IMR-90 (cell line): Measurements from ENCODE around the gene VPS41.

ENCODE experiments used
- POLR2A ChIP-seq: IDR thresholded peaks from 2 replicates; pipeline ENCODE4 v1.6.1; 2012; ENCODE audit warnings: mild to moderate bottlenecking, low read depth, low read length
- RAD21 ChIP-seq: IDR thresholded peaks from 2 replicates; pipeline ENCODE4 v1.6.1; 2012; ENCODE audit warnings: low read length, improper control_type of control experiment
- TF ChIP-seq, protein P1 (sequence below): conservative IDR thresholded peaks from 2 replicates; pipeline ENCODE4 v1.5.1; 2012; ENCODE audit warnings: mild to moderate bottlenecking, low read depth, low read length, improper control_type of control experiment

DNA sequence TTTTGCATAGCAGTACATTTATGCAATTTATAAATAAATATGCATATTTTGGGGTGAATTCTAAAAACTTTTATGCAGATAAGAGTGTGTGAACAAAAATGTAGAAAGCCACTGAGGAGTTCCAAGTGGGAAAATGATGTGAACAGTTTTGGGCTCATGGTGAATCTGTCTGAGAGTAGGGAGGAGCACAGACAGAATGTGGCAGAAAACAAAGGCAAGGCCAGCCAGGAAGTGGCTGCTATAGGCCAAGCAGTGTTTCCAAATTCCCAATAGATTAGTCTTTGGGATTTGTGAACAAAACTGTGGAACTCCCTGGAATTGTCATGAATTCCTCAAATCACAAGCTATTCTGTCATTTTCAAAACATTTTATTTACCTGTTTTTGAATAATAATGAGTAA, 204.2 kb downstream of the VPS41 start:
- no peak for TF ChIP-seq POLR2A
- TF ChIP-seq, protein P1, sequence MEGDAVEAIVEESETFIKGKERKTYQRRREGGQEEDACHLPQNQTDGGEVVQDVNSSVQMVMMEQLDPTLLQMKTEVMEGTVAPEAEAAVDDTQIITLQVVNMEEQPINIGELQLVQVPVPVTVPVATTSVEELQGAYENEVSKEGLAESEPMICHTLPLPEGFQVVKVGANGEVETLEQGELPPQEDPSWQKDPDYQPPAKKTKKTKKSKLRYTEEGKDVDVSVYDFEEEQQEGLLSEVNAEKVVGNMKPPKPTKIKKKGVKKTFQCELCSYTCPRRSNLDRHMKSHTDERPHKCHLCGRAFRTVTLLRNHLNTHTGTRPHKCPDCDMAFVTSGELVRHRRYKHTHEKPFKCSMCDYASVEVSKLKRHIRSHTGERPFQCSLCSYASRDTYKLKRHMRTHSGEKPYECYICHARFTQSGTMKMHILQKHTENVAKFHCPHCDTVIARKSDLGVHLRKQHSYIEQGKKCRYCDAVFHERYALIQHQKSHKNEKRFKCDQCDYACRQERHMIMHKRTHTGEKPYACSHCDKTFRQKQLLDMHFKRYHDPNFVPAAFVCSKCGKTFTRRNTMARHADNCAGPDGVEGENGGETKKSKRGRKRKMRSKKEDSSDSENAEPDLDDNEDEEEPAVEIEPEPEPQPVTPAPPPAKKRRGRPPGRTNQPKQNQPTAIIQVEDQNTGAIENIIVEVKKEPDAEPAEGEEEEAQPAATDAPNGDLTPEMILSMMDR: no peak
- no peak for TF ChIP-seq RAD21
